ENCODE measurements around the gene CTTNBP2. TPM values are rescaled to one million over a fixed set of nuclear protein-coding genes. Genes with fewer than 3 reads are reported as not detected.

The CTTNBP2 gene
- total RNA-seq, 1 experiment from 2014 or later: 17.6 TPM

DNA sequence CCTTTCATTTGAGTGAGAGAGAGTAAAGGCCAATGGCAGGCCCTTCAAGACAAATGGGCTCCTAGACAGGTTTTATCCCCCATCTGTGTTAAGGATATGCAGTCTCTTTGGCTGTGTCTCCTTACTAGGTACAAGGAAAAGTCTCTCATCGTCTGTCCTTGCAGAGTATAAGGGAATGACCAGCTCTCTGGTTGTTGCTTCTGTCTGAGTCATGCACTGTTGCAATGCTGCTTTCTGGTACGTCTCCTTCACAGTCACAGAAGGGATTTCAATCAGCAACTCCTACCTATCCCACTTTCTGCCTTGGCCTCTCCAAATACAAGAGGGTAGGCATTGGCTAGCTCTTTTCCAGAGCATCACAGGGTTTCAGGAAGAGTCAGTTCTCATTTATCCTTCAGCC lies 48.1 kb downstream of the CTTNBP2 start:
- peak overlapping the region; percentile 1 to 34 (median 26); a peak in 4 of 7 replicates for H3K27ac Mint-ChIP-seq
- H3K14ac ChIP-seq (ENCODE audit: insufficient read depth, low read length): no peak overlapping the region

More for the DNA sequence above, 48.1 kb downstream of the CTTNBP2 start:
- WGBS (ENCODE audit: extremely low coverage, insufficient read length, low lambda C conversion rate): no CpG with 5 or more reads among the region's 2 CpGs
- peaks cover 0 to 6% (median 4%) of the 10 kb centered on the region in 3 experiments; a peak in 3 of 7 replicates for H3K36me3 Mint-ChIP-seq (ENCODE audit: insufficient read depth in 1 of 3, low read depth in 3 of 3)
- Histone ChIP-seq H3K9me3 (ENCODE audit: control insufficient read depth, low read depth, low read length) (no peaks in the 10 kb centered on the region), H3K79me1 (ENCODE audit: insufficient read depth, low read depth, low read length, poor library complexity, severe bottlenecking) (no peaks in the 10 kb centered on the region), H2BK5ac (ENCODE audit: insufficient read length, low read length) (no peak overlapping the region), H2AFZ (ENCODE audit: low read length) (no peak overlapping the region), H3K23me2 (ENCODE audit: insufficient read length, low read depth, low read length, poor library complexity, severe bottlenecking) (no peaks in the 10 kb centered on the region), H2BK15ac (ENCODE audit: low read depth, low read length) (no peak overlapping the region), H2BK120ac (ENCODE audit: low read depth, low read length, poor library complexity, severe bottlenecking) (no peak overlapping the region), H3K27ac (ENCODE audit: insufficient read length, low read depth, low read length) (no peak overlapping the region), H3K4me1 (ENCODE audit: insufficient read depth, low read length) (no peaks in the 10 kb centered on the region; the same call in 1 of the 2 replicates), H3K9ac (ENCODE audit: extremely low read depth, insufficient read length, low read length) (no peak overlapping the region), H4K8ac (replicated peaks; ENCODE audit: insufficient read length, low read depth, low read length) (no peak overlapping the region), H3K4me2 (ENCODE audit: insufficient read depth, insufficient read length, low read length) (no peak overlapping the region), H4K91ac (ENCODE audit: insufficient read length, low read depth, low read length) (no peak overlapping the region), H4K5ac (ENCODE audit: insufficient read length, low read depth, low read length) (no peak overlapping the region), H3K56ac (ENCODE audit: insufficient read length, low read depth, low read length) (no peak overlapping the region), H3K18ac (ENCODE audit: insufficient read length, low read depth, low read length) (no peak overlapping the region), H2BK20ac (ENCODE audit: low read depth, low read length, poor library complexity, severe bottlenecking) (no peak overlapping the region), H3K4ac (ENCODE audit: low read depth, low read length) (no peak overlapping the region), H2AK5ac (ENCODE audit: insufficient read length, low read length) (no peak overlapping the region), H3K23ac (ENCODE audit: insufficient read length, low read depth, low read length) (no peak overlapping the region), H3K27me3 (ENCODE audit: insufficient read depth, low read length) (peaks cover 2% of the 10 kb centered on the region; the same call in 1 of the 2 replicates), H4K20me1 (ENCODE audit: control insufficient read depth, insufficient read depth, insufficient read length) (no peaks in the 10 kb centered on the region), H3K79me2 (ENCODE audit: insufficient read depth, low read length) (no peaks in the 10 kb centered on the region), H3T11ph (ENCODE audit: low read length) (no peak overlapping the region), H2BK12ac (ENCODE audit: insufficient read length, low read depth, low read length) (no peak overlapping the region)
- no peaks in the 10 kb centered on the region for H3K9me3 Mint-ChIP-seq
- peaks cover 7 to 19% of the 10 kb centered on the region in 2 experiments for H3K4me1 Mint-ChIP-seq
- TF ChIP-seq, protein P1, sequence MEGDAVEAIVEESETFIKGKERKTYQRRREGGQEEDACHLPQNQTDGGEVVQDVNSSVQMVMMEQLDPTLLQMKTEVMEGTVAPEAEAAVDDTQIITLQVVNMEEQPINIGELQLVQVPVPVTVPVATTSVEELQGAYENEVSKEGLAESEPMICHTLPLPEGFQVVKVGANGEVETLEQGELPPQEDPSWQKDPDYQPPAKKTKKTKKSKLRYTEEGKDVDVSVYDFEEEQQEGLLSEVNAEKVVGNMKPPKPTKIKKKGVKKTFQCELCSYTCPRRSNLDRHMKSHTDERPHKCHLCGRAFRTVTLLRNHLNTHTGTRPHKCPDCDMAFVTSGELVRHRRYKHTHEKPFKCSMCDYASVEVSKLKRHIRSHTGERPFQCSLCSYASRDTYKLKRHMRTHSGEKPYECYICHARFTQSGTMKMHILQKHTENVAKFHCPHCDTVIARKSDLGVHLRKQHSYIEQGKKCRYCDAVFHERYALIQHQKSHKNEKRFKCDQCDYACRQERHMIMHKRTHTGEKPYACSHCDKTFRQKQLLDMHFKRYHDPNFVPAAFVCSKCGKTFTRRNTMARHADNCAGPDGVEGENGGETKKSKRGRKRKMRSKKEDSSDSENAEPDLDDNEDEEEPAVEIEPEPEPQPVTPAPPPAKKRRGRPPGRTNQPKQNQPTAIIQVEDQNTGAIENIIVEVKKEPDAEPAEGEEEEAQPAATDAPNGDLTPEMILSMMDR (conservative IDR thresholded peaks at IDR 0.05): no peak
- no peak overlapping the region for H3K4me3 Mint-ChIP-seq
- H3K27me3 Mint-ChIP-seq (ENCODE audit: low read depth): no peaks in the 10 kb centered on the region
- no peak for DNase-seq
